Common myeloid progenitor, CD34-positive (primary cell): ENCODE results near the gene MEX3A.

ENCODE experiments used
- CTCF ChIA-PET: fragments of 350-600 bp; sonication (Branson Sonifier 250); formaldehyde crosslinking; loops from one replicate; lab custom pipeline; 2021; ENCODE audit warnings: antibody characterized with exemption; lab: Charles Lee
- POLR2A ChIA-PET: fragments of 350-600 bp; sonication (Branson Sonifier 250); formaldehyde crosslinking; loops from one replicate; lab custom pipeline; 2021; ENCODE audit warnings: antibody characterized with exemption; lab: Charles Lee
- DNase-seq, 3 donors: peaks; one replicate each; pipeline versions ENCODE4 v3.0.0 to v3.0.0-alpha.2; 2013
- H3K27ac ChIP-seq, 2 experiments: 1 replicate in 1 of 2; 2 replicates in 1 of 2; pipeline ENCODE4 v1.7.0; 2013; ENCODE audit warnings: inconsistent platforms in 2 of 2, low read length in 2 of 2, mild to moderate bottlenecking in 2 of 2, low read depth in 1 of 2, moderate library complexity in 1 of 2; ENCODE audit not compliant: severe bottlenecking in 2 of 2, insufficient read depth in 1 of 2, poor library complexity in 1 of 2
- H3K27me3 ChIP-seq, 5 experiments: replicated peaks in 2 of 5; 1 replicate in 3 of 5; 2 replicates in 2 of 5; pipeline versions ENCODE4 v1.6.1 to v1.7.0; 2013; ENCODE audit warnings: low read length in 4 of 5, mild to moderate bottlenecking in 2 of 5, moderate library complexity in 2 of 5, inconsistent platforms in 1 of 5; ENCODE audit not compliant: insufficient read depth in 5 of 5, control insufficient read depth in 4 of 5
- H3K36me3 ChIP-seq, 4 experiments: 1 replicate in 2 of 4; 2 replicates in 2 of 4; pipeline versions ENCODE4 v1.6.1 to v1.7.0; 2013; ENCODE audit warnings: low read length in 3 of 4, control low read depth in 1 of 4, mild to moderate bottlenecking in 1 of 4; ENCODE audit not compliant: control insufficient read depth in 4 of 4, insufficient read depth in 4 of 4
- H3K4me1 ChIP-seq, 4 experiments: 1 replicate in 3 of 4; 2 replicates in 1 of 4; pipeline versions ENCODE4 v1.6.1 to v1.7.1; 2013; ENCODE audit warnings: low read length in 3 of 4, mild to moderate bottlenecking in 3 of 4, control low read depth in 1 of 4, inconsistent platforms in 1 of 4, moderate library complexity in 1 of 4; ENCODE audit not compliant: control insufficient read depth in 4 of 4, insufficient read depth in 4 of 4; ENCODE audit errors: control extremely low read depth in 1 of 4
- H3K4me3 ChIP-seq, 7 experiments: 1 replicate in 4 of 7; 2 replicates in 3 of 7; pipeline versions ENCODE4 v1.5.1 to v1.7.0; 2013; ENCODE audit warnings: mild to moderate bottlenecking in 7 of 7, low read length in 6 of 7, moderate library complexity in 6 of 7, inconsistent platforms in 2 of 7, low read depth in 2 of 7, control low read depth in 1 of 7; ENCODE audit not compliant: insufficient read depth in 4 of 7, control insufficient read depth in 1 of 7; ENCODE audit errors: extremely low read depth in 1 of 7
- H3K9me3 ChIP-seq, 5 experiments: 1 replicate in 4 of 5; 2 replicates in 1 of 5; pipeline versions ENCODE4 v1.6.1 to v1.7.1; 2013; ENCODE audit warnings: low read length in 4 of 5, mild to moderate bottlenecking in 2 of 5, inconsistent platforms in 1 of 5, low read depth in 1 of 5, moderate library complexity in 1 of 5; ENCODE audit not compliant: control insufficient read depth in 4 of 5, insufficient read depth in 2 of 5; ENCODE audit errors: control extremely low read depth in 1 of 5
- WGBS: methylation state at CpG from one replicate; pipeline ENCODE4 v1.1.5; 2013; ENCODE audit not compliant: insufficient coverage; 5-methylcytosine and 5-hydroxymethylcytosine counted together

Gene MEX3A

DNA sequence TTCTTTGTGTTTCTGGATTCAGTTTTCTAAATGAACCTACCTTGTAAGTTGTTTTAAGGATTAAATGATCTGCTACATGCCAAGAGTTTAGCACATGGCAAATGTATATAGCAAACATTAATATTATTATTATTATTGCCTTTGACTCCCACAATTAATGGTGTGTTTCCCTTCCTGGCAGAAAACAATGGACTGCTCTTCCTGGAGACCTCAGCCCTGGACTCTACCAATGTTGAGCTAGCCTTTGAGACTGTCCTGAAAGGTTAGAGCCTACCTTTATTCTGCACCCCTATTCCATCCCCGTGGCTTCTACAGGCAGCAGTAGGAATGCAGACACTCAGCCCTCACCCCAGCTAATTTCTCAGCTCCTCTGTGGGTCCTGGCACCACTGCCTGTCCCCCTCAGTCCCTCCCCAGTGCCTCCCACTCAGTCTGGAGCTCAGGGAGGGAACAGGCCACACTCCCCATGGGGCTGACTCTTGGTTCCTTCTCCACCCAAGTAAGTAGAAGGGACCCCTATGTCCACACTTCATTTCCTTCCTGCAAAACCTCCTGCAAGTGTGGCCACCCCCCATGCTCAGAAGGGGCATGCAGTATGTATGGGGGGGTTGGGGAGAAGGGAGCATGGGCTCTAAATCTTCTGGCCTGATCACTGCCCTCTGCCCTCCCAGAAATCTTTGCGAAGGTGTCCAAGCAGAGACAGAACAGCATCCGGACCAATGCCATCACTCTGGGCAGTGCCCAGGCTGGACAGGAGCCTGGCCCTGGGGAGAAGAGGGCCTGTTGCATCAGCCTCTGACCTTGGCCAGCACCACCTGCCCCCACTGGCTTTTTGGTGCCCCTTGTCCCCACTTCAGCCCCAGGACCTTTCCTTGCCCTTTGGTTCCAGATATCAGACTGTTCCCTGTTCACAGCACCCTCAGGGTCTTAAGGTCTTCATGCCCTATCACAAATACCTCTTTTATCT lies 12.5 kb downstream of the MEX3A start:
- H3K27me3 ChIP-seq: no peaks in the 10 kb centered on the region
- no peak for DNase-seq
- H3K4me1 ChIP-seq: peaks cover 0 to 11% (median 4%) of the 10 kb centered on the region in 4 experiments
- CTCF ChIA-PET: interaction anchor here (0.8 to 1.3 kb wide), 3 partner anchors 16 to 20 kb away, joined by 3 to 4 read pairs (median 3); partner anchors contain the start of genes LAMTOR2 and UBQLN4
- H3K4me3 ChIP-seq: no peak overlapping the region
- no peak overlapping the region for H3K27ac ChIP-seq
- H3K36me3 ChIP-seq: no peaks in the 10 kb centered on the region
- no peaks in the 10 kb centered on the region for H3K9me3 ChIP-seq
- 97% methylated on average over 3 of the region's 3 CpGs for WGBS
- POLR2A ChIA-PET: no interaction called here

DNA sequence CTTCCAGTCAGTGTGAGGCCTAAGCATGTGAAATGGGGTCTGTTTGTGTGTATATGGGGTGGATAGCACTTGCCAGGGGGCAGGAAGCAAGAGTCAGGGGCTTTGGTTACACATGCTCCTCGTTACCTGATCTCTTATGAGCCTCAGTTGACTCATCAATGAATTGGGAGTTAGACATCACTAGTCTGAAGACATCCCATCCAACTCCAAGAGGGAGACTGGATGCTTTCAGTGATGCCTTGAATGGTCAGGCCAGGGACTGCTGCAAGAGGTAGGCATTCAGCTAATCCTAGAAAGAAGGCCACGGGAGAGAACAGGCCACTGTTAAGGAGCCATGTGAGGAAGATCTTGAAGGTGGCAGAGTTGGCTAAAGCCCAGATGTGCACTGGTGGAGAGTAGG lies 15.0 kb downstream of the MEX3A start:
- peaks cover 0 to 11% (median 4%) of the 10 kb centered on the region in 4 experiments for H3K4me1 ChIP-seq
- no peak overlapping the region for H3K4me3 ChIP-seq
- POLR2A ChIA-PET: no interaction called here
- H3K27me3 ChIP-seq: no peaks in the 10 kb centered on the region
- CTCF ChIA-PET: interaction anchor here (0.9 to 3.3 kb wide), 9 partner anchors 9 to 133 kb away, joined by 3 to 18 read pairs (median 6); partner anchors contain the start of genes KHDC4 and SSR2
- 83% methylated on average over 1 of the region's 2 CpGs for WGBS
- H3K27ac ChIP-seq: no peak overlapping the region
- DNase-seq: no peak
- H3K9me3 ChIP-seq: no peaks in the 10 kb centered on the region
- H3K36me3 ChIP-seq: no peaks in the 10 kb centered on the region

DNA sequence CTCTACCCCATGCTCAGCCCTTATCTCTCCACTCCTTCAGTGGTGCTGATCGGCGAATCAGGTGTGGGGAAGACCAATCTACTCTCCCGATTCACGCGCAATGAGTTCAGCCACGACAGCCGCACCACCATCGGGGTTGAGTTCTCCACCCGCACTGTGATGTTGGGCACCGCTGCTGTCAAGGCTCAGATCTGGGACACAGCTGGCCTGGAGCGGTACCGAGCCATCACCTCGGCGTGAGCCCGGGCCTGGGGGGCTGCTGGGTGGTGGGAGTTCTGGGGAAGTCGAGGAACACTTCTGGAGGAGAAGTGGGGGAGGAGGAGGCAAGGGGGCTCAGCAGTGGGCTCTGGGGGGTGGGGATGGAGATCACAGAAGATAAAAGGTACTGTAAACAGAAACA lies 16.4 kb downstream of the MEX3A start:
- Histone ChIP-seq H3K27ac (no peak overlapping the region), H3K36me3 (no peaks in the 10 kb centered on the region), H3K4me3 (no peak overlapping the region), H3K27me3 (no peaks in the 10 kb centered on the region), H3K4me1 (peaks cover 0 to 11% (median 4%) of the 10 kb centered on the region in 4 experiments), H3K9me3 (no peaks in the 10 kb centered on the region)
- 69% methylated on average over 10 of the region's 16 CpGs for WGBS
- ChIA-PET POLR2A (interaction anchor here (1.2 kb wide), 1 partner anchor 13 kb away, joined by 4 read pairs; the partner anchor contains the start of gene UBQLN4), CTCF (interaction anchor here (0.8 to 3.4 kb wide), 27 partner anchors 9 to 268 kb away, joined by 3 to 18 read pairs (median 4); partner anchors contain the start of gene SSR2)
- no peak for DNase-seq

DNA sequence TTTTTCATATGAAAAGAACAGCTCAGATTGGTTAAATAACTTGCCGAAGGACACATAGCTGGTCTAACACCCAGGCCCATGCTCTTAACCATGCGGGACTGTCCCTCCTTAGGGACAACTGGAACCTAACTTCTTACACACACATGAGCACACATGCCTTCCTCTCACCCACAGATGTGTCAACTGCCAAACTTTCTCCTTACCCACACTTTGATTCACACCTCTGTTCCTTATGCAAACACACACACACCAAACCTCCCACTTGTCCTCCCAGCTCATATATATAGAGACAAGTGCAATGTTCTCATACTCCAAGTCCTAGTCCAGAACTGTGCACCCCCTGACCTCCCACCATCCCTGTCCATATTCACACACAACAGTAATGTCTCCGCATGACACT lies 17.1 kb downstream of the MEX3A start:
- H3K4me1 ChIP-seq: peaks cover 0 to 8% (median 4%) of the 10 kb centered on the region in 4 experiments
- DNase-seq: no peak
- 95% methylated on average over 2 of the region's 3 CpGs for whole genome bisulfite sequencing
- ChIA-PET CTCF (interaction anchor here (0.8 to 3.4 kb wide), 19 partner anchors 8 to 157 kb away, joined by 3 to 18 read pairs (median 4); no protein-coding TSS in a partner anchor), POLR2A (no interaction called here)
- no peaks in the 10 kb centered on the region for H3K36me3 ChIP-seq
- no peaks in the 10 kb centered on the region for H3K9me3 ChIP-seq
- no peak overlapping the region for H3K27ac ChIP-seq
- H3K4me3 ChIP-seq: no peak overlapping the region
- H3K27me3 ChIP-seq: no peaks in the 10 kb centered on the region

DNA sequence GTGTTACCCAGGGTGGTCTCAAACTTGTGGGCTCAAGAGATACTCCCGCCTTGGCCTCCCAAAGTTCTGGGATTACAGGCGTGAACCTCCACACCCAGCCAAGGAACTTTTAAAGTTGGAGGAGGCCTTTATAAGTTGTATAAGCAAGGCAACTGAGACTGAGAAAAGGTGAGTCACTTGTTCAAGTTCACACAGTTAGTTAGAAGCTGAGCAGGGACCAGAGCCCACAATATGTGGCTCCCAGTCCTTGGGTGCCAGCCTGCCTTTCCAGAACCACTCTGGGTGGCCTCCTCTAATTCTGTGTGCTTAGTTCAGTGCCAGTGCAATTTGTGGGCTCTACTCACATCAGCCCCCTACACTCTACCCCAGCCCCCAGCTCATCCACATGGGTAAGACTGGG lies 17.6 kb downstream of the MEX3A start:
- POLR2A ChIA-PET: no interaction called here
- 100% methylated on average over 2 of the region's 2 CpGs for WGBS
- Histone ChIP-seq H3K27me3 (no peaks in the 10 kb centered on the region), H3K27ac (no peak overlapping the region), H3K4me1 (peaks cover 0 to 2% (median under 1%) of the 10 kb centered on the region in 4 experiments), H3K36me3 (no peaks in the 10 kb centered on the region), H3K4me3 (no peak overlapping the region), H3K9me3 (no peaks in the 10 kb centered on the region)
- CTCF ChIA-PET: interaction anchor here (0.7 to 3.4 kb wide), 12 partner anchors 8 to 257 kb away, joined by 3 to 15 read pairs (median 4); no protein-coding TSS in a partner anchor
- no peak for DNase-seq

DNA sequence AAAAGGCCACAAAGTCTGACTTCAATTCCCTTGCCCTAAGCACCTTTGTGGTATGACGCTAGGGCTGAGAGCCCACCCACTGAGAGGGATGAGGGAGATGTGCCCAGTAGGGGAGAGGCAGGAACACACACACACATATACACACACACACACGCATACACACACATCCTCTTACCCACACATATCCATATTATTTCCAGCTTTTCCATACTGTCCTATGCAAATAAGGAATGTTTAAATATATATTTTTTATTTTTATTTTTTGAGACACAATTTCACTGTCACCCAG lies 18.3 kb downstream of the MEX3A start:
- peaks cover 0 to 2% (median 0%) of the 10 kb centered on the region in 4 experiments for H3K4me1 ChIP-seq
- DNase-seq: no peak
- no peak overlapping the region for H3K4me3 ChIP-seq
- no peak overlapping the region for H3K27ac ChIP-seq
- ChIA-PET CTCF (interaction anchor here (0.7 to 3.4 kb wide), 4 partner anchors 12 to 74 kb away, joined by 3 to 15 read pairs (median 4); no protein-coding TSS in a partner anchor), POLR2A (interaction anchor here (0.7 kb wide), 1 partner anchor 12 kb away, joined by 3 read pairs; no protein-coding TSS in a partner anchor)
- H3K27me3 ChIP-seq: no peaks in the 10 kb centered on the region
- WGBS: no CpG with 5 or more reads among the region's 2 CpGs
- H3K9me3 ChIP-seq: no peaks in the 10 kb centered on the region
- H3K36me3 ChIP-seq: no peaks in the 10 kb centered on the region
